ENCODE measurements around the gene CTSL. TPM values are rescaled to one million over a fixed set of nuclear protein-coding genes. Genes with fewer than 3 reads are reported as not detected.

CTSL gene
- total and polyA plus RNA-seq, 2 experiments from 2014 or later: 34.5 to 35.3 TPM

DNA sequence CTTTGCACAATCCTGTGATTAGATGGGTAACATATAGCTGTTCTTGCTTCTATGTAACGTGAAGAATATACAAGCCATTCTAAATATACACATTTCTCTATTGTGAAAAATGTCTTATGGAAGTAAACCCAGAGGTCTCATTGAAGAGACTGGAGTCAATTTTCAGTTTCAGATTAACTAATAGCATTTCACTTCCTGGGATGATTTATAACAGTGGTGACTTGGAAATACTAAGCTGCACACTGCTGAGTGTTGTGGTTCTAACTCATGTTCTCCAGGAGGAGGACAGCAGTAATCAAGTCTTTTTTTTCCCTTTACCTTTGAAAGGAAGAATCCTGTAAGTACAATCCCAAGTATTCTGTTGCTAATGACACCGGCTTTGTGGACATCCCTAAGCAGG is 3.3 kb downstream of the CTSL start:
- Histone ChIP-seq H3K9me2 (ENCODE audit: insufficient read depth) (no peaks in the 10 kb centered on the region), H3K36me3 (ENCODE audit: insufficient read depth) (no peaks in the 10 kb centered on the region; the same call in 1 of the 2 replicates), H3F3A (replicated peaks; ENCODE audit: low read depth) (no peaks in the 10 kb centered on the region), H2AFZ (no peak overlapping the region), H3K4me3 (no peak overlapping the region), H4K20me1 (replicated peaks; ENCODE audit: insufficient read depth) (no peaks in the 10 kb centered on the region), H3K79me2 (replicated peaks; ENCODE audit: insufficient read depth) (no peaks in the 10 kb centered on the region), H3K27ac (ENCODE audit: low read depth) (no peak overlapping the region), H3K4me2 (no peak overlapping the region), H3K27me3 (ENCODE audit: insufficient read depth) (peaks cover 7% of the 10 kb centered on the region), H3K4me1 (ENCODE audit: insufficient read depth) (no peaks in the 10 kb centered on the region)
- Mint-ChIP-seq H3K4me3 (no peak overlapping the region), H3K9me3 (no peaks in the 10 kb centered on the region), H3K36me3 (ENCODE audit: low read depth) (peaks cover 10% of the 10 kb centered on the region), H3K27ac (no peak overlapping the region), H3K4me1 (peaks cover 5% of the 10 kb centered on the region; the same call in 1 of the 3 replicates), H3K27me3 (ENCODE audit: insufficient read depth, low read depth, poor library complexity) (peaks cover 12% of the 10 kb centered on the region)
- ATAC-seq (no peak), DNase-seq (ENCODE audit: low spot score) (no peak)
- TF ChIP-seq, protein P1, sequence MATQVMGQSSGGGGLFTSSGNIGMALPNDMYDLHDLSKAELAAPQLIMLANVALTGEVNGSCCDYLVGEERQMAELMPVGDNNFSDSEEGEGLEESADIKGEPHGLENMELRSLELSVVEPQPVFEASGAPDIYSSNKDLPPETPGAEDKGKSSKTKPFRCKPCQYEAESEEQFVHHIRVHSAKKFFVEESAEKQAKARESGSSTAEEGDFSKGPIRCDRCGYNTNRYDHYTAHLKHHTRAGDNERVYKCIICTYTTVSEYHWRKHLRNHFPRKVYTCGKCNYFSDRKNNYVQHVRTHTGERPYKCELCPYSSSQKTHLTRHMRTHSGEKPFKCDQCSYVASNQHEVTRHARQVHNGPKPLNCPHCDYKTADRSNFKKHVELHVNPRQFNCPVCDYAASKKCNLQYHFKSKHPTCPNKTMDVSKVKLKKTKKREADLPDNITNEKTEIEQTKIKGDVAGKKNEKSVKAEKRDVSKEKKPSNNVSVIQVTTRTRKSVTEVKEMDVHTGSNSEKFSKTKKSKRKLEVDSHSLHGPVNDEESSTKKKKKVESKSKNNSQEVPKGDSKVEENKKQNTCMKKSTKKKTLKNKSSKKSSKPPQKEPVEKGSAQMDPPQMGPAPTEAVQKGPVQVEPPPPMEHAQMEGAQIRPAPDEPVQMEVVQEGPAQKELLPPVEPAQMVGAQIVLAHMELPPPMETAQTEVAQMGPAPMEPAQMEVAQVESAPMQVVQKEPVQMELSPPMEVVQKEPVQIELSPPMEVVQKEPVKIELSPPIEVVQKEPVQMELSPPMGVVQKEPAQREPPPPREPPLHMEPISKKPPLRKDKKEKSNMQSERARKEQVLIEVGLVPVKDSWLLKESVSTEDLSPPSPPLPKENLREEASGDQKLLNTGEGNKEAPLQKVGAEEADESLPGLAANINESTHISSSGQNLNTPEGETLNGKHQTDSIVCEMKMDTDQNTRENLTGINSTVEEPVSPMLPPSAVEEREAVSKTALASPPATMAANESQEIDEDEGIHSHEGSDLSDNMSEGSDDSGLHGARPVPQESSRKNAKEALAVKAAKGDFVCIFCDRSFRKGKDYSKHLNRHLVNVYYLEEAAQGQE (IDR thresholded peaks at IDR 0.05; ENCODE audit: unreplicated experiment): no peak
- TF ChIP-seq CREB1 (CRISPR knock-in tag; IDR thresholded peaks at IDR 0.05; ENCODE audit: low read depth) (no peak), NANOG (IDR thresholded peaks at IDR 0.05; ENCODE audit: borderline replicate concordance) (no peak), EZH2phosphoT487 (IDR thresholded peaks at IDR 0.05; ENCODE audit: unreplicated experiment) (no peak), STAT1 (IDR thresholded peaks at IDR 0.05; ENCODE audit: unreplicated experiment) (no peak), ZNF114 (CRISPR knock-in tag; IDR thresholded peaks at IDR 0.05) (no peak), EZH2 (IDR thresholded peaks at IDR 0.05; ENCODE audit: low read depth, unreplicated experiment) (no peak), JUNB (IDR thresholded peaks at IDR 0.05; ENCODE audit: unreplicated experiment) (no peak), ZNF331 (CRISPR knock-in tag; IDR thresholded peaks at IDR 0.05; ENCODE audit: low read depth) (no peak), POLR2AphosphoS5 (IDR thresholded peaks at IDR 0.05; ENCODE audit: low read depth) (no peak)
- TF ChIP-seq, protein P2, sequence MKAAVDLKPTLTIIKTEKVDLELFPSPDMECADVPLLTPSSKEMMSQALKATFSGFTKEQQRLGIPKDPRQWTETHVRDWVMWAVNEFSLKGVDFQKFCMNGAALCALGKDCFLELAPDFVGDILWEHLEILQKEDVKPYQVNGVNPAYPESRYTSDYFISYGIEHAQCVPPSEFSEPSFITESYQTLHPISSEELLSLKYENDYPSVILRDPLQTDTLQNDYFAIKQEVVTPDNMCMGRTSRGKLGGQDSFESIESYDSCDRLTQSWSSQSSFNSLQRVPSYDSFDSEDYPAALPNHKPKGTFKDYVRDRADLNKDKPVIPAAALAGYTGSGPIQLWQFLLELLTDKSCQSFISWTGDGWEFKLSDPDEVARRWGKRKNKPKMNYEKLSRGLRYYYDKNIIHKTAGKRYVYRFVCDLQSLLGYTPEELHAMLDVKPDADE (IDR thresholded peaks at IDR 0.05): no peak
- TF ChIP-seq, protein P3, sequence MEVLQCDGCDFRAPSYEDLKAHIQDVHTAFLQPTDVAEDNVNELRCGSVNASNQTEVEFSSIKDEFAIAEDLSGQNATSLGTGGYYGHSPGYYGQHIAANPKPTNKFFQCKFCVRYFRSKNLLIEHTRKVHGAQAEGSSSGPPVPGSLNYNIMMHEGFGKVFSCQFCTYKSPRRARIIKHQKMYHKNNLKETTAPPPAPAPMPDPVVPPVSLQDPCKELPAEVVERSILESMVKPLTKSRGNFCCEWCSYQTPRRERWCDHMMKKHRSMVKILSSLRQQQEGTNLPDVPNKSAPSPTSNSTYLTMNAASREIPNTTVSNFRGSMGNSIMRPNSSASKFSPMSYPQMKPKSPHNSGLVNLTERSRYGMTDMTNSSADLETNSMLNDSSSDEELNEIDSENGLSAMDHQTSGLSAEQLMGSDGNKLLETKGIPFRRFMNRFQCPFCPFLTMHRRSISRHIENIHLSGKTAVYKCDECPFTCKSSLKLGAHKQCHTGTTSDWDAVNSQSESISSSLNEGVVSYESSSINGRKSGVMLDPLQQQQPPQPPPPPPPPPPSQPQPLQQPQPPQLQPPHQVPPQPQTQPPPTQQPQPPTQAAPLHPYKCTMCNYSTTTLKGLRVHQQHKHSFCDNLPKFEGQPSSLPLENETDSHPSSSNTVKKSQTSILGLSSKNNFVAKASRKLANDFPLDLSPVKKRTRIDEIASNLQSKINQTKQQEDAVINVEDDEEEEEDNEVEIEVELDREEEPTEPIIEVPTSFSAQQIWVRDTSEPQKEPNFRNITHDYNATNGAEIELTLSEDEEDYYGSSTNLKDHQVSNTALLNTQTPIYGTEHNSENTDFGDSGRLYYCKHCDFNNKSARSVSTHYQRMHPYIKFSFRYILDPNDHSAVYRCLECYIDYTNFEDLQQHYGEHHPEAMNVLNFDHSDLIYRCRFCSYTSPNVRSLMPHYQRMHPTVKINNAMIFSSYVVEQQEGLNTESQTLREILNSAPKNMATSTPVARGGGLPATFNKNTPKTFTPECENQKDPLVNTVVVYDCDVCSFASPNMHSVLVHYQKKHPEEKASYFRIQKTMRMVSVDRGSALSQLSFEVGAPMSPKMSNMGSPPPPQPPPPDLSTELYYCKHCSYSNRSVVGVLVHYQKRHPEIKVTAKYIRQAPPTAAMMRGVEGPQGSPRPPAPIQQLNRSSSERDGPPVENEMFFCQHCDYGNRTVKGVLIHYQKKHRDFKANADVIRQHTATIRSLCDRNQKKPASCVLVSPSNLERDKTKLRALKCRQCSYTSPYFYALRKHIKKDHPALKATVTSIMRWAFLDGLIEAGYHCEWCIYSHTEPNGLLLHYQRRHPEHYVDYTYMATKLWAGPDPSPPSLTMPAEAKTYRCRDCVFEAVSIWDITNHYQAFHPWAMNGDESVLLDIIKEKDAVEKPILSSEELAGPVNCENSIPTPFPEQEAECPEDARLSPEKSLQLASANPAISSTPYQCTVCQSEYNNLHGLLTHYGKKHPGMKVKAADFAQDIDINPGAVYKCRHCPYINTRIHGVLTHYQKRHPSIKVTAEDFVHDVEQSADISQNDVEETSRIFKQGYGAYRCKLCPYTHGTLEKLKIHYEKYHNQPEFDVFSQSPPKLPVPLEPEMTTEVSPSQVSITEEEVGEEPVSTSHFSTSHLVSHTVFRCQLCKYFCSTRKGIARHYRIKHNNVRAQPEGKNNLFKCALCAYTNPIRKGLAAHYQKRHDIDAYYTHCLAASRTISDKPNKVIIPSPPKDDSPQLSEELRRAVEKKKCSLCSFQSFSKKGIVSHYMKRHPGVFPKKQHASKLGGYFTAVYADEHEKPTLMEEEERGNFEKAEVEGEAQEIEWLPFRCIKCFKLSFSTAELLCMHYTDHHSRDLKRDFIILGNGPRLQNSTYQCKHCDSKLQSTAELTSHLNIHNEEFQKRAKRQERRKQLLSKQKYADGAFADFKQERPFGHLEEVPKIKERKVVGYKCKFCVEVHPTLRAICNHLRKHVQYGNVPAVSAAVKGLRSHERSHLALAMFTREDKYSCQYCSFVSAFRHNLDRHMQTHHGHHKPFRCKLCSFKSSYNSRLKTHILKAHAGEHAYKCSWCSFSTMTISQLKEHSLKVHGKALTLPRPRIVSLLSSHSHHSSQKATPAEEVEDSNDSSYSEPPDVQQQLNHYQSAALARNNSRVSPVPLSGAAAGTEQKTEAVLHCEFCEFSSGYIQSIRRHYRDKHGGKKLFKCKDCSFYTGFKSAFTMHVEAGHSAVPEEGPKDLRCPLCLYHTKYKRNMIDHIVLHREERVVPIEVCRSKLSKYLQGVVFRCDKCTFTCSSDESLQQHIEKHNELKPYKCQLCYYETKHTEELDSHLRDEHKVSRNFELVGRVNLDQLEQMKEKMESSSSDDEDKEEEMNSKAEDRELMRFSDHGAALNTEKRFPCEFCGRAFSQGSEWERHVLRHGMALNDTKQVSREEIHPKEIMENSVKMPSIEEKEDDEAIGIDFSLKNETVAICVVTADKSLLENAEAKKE (CRISPR knock-in tag; IDR thresholded peaks at IDR 0.05): no peak
- TF ChIP-seq, protein P4, sequence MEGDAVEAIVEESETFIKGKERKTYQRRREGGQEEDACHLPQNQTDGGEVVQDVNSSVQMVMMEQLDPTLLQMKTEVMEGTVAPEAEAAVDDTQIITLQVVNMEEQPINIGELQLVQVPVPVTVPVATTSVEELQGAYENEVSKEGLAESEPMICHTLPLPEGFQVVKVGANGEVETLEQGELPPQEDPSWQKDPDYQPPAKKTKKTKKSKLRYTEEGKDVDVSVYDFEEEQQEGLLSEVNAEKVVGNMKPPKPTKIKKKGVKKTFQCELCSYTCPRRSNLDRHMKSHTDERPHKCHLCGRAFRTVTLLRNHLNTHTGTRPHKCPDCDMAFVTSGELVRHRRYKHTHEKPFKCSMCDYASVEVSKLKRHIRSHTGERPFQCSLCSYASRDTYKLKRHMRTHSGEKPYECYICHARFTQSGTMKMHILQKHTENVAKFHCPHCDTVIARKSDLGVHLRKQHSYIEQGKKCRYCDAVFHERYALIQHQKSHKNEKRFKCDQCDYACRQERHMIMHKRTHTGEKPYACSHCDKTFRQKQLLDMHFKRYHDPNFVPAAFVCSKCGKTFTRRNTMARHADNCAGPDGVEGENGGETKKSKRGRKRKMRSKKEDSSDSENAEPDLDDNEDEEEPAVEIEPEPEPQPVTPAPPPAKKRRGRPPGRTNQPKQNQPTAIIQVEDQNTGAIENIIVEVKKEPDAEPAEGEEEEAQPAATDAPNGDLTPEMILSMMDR (conservative IDR thresholded peaks at IDR 0.05; ENCODE audit: low read depth in 2 of 2): no peak
